Panc1 (cell line): ENCODE measurements around the gene CITED2. TPM values are rescaled to one million over a fixed set of nuclear protein-coding genes. Genes with fewer than 3 reads are reported as not detected.

Experiments used
- ATAC-seq: fragments of 200-7000 bp; cut with Tn5 transposase; 2 replicates; pipeline ENCODE4 v1.9.1; 2020; ENCODE audit warnings: mild to moderate bottlenecking, moderate library complexity
- BruUV-seq: library from RNA; stranded (reverse); fragments of 400-500 nt; replicated peaks from 2 replicates; lab custom pipeline; 2021; lab: Mats Ljungman, UMichigan
- CTCF ChIA-PET: fragments of 300-600 bp; sonication (Branson Sonifier 250); formaldehyde crosslinking; loops from one replicate; lab custom pipeline; 2022; ENCODE audit warnings: antibody characterized with exemption; lab: Charles Lee
- POLR2A ChIA-PET: fragments of 300-600 bp; sonication (Branson Sonifier 250); formaldehyde crosslinking; loops from one replicate; lab custom pipeline; 2022; ENCODE audit warnings: antibody characterized with exemption; lab: Charles Lee
- DNase-seq: peaks from one replicate; pipeline ENCODE4 v3.0.0-alpha.2; 2010; ENCODE audit warnings: low read depth, low spot score
- H3K27ac ChIP-seq: 2 replicates; pipeline ENCODE4 v1.5.1; 2011; ENCODE audit warnings: mild to moderate bottlenecking, low read length, inconsistent platforms
- H3K27me3 ChIP-seq: fragments of 200-500 bp; sonication (Bioruptor generic); 2 replicates; pipeline ENCODE4 v1.6.0; 2014; ENCODE audit warnings: low read length, inconsistent platforms; ENCODE audit not compliant: control insufficient read depth, insufficient read depth
- H3K36me3 ChIP-seq: fragments of 200-500 bp; sonication (Bioruptor generic); 2 replicates; pipeline ENCODE4 v1.5.1; 2014; ENCODE audit warnings: inconsistent platforms, mild to moderate bottlenecking, low read length, moderate library complexity; ENCODE audit not compliant: control insufficient read depth, insufficient read depth
- H3K4me1 ChIP-seq: 2 replicates; pipeline ENCODE4 v1.5.1; 2011; ENCODE audit warnings: inconsistent platforms, mild to moderate bottlenecking, low read length, moderate library complexity; ENCODE audit not compliant: control insufficient read depth, insufficient read depth
- H3K4me3 ChIP-seq, 2 experiments: 2 replicates each; pipeline ENCODE4 v1.5.1; 2011 to 2012; ENCODE audit warnings: low read depth in 2 of 2, low read length in 2 of 2, mild to moderate bottlenecking in 2 of 2, inconsistent platforms in 1 of 2, moderate library complexity in 1 of 2
- H3K9me3 ChIP-seq: fragments of 200-500 bp; sonication (Bioruptor generic); 2 replicates; pipeline ENCODE4 v1.5.1; 2014; ENCODE audit warnings: low read depth, mild to moderate bottlenecking, inconsistent platforms, low read length, moderate library complexity; ENCODE audit not compliant: control insufficient read depth, insufficient read depth
- POLR2AphosphoS5 ChIP-seq: IDR thresholded peaks from 2 replicates; pipeline ENCODE4 v1.6.1; 2012; ENCODE audit warnings: mild to moderate bottlenecking, low read depth, low read length, moderate library complexity
- SIN3A ChIP-seq: IDR thresholded peaks from 2 replicates; pipeline ENCODE4 v1.6.1; 2012; ENCODE audit warnings: low read depth, mild to moderate bottlenecking, low read length, moderate library complexity, borderline replicate concordance; ENCODE audit not compliant: insufficient read depth
- in situ Hi-C: cut with HindIII; loops from 2 replicates; pipeline ENCODE4 v1.10.0; 2016; ENCODE audit warnings: low sequenced_read_pairs, low pct_unique_long_range_greater_than_20kb
- intact Hi-C: fragments of 100-400 bp; cut with micrococcal nuclease; formaldehyde crosslinking; loops from one replicate; pipeline ENCODE4 v1.10.0; 2022; ENCODE audit not compliant: unreplicated experiment
- total RNA-seq: library from RNA; stranded (reverse); gene quantifications from one replicate; pipeline ENCODE4 v1.2.1, GENCODE V29; 2021; ENCODE audit not compliant: unreplicated experiment
- TF ChIP-seq, protein P1 (sequence below), 2 experiments: IDR thresholded peaks; 2 replicates each; pipeline ENCODE4 v1.6.1; 2011 to 2012; ENCODE audit warnings: low read depth in 2 of 2, control low read depth in 1 of 2, low read length in 1 of 2, mild to moderate bottlenecking in 1 of 2, moderate library complexity in 1 of 2; ENCODE audit not compliant: insufficient read depth in 1 of 2

Gene CITED2
- total RNA-seq, 1 experiment from 2014 or later = 210 TPM

DNA sequence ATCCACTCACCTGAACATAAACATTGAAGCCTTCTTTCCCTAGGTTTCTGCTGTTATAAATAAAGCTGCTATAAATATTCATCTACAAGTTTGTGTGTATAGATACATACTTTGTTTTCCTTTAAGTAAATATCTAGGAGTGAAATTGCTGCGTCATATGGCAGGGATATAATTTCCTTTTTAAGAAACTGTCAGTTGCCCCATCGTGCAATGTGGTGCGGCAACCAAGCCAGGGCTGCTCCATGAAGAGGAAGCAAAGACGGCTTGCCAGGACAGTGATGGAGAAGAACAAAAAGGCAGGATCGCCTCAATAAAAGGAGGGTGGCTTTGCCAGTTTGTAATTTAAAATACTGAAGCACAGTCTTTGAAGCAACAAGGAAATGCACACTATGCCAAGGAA lies 36.6 kb downstream of the CITED2 start:
- in situ Hi-C loops (no loop called here), intact Hi-C loops (no loop called here)
- Histone ChIP-seq H3K27me3 (no peaks in the 10 kb centered on the region), H3K27ac (no peak overlapping the region), H3K36me3 (no peaks in the 10 kb centered on the region), H3K9me3 (no peaks in the 10 kb centered on the region), H3K4me1 (no peaks in the 10 kb centered on the region), H3K4me3 (no peak overlapping the region)
- ChIA-PET CTCF (no interaction called here), POLR2A (interaction anchor here (0.7 kb wide), 1 partner anchor 172 kb away, joined by 7 read pairs; no protein-coding TSS in a partner anchor)
- ATAC-seq (no peak), DNase-seq (no peak)
- BruUV-seq = no TSS peak
- no peak for TF ChIP-seq SIN3A
- TF ChIP-seq, protein P1, sequence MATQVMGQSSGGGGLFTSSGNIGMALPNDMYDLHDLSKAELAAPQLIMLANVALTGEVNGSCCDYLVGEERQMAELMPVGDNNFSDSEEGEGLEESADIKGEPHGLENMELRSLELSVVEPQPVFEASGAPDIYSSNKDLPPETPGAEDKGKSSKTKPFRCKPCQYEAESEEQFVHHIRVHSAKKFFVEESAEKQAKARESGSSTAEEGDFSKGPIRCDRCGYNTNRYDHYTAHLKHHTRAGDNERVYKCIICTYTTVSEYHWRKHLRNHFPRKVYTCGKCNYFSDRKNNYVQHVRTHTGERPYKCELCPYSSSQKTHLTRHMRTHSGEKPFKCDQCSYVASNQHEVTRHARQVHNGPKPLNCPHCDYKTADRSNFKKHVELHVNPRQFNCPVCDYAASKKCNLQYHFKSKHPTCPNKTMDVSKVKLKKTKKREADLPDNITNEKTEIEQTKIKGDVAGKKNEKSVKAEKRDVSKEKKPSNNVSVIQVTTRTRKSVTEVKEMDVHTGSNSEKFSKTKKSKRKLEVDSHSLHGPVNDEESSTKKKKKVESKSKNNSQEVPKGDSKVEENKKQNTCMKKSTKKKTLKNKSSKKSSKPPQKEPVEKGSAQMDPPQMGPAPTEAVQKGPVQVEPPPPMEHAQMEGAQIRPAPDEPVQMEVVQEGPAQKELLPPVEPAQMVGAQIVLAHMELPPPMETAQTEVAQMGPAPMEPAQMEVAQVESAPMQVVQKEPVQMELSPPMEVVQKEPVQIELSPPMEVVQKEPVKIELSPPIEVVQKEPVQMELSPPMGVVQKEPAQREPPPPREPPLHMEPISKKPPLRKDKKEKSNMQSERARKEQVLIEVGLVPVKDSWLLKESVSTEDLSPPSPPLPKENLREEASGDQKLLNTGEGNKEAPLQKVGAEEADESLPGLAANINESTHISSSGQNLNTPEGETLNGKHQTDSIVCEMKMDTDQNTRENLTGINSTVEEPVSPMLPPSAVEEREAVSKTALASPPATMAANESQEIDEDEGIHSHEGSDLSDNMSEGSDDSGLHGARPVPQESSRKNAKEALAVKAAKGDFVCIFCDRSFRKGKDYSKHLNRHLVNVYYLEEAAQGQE (IDR thresholded peaks at IDR 0.05; ENCODE audit: insufficient read depth in 1 of 2, low read depth in 2 of 2, low read length in 1 of 2) = no peak

DNA sequence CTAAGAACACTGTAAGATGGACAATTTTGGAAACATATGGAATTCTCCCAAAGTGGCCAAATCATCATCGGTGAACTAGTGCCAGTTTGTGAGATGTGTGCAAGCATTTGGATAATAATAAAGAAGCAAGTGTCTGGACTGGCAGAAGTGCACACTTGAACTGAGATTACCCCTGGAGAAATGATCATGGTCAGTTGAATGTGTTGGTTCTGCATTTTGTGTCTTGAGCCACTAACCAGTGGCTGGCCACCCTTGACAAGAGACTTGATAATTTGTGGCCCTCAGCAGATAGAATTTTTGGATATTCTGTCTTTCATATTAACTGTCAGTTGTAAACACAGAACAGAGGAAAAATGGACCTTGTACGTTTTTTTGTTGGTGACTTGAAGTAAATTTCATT lies 37.4 kb downstream of the CITED2 start:
- Histone ChIP-seq H3K27me3 (no peaks in the 10 kb centered on the region), H3K4me1 (no peaks in the 10 kb centered on the region), H3K27ac (no peak overlapping the region), H3K4me3 (no peak overlapping the region), H3K36me3 (no peaks in the 10 kb centered on the region), H3K9me3 (no peaks in the 10 kb centered on the region)
- POLR2A ChIA-PET = interaction anchor here (0.7 kb wide), 1 partner anchor 171 kb away, joined by 7 read pairs; no protein-coding TSS in a partner anchor
- BruUV-seq = no TSS peak
- ATAC-seq = no peak
- TF ChIP-seq, protein P1 (IDR thresholded peaks at IDR 0.05; ENCODE audit: insufficient read depth in 1 of 2, low read depth in 2 of 2, low read length in 1 of 2) = no peak
- intact Hi-C loops = no loop called here
- CTCF ChIA-PET = no interaction called here
- in situ Hi-C loops = no loop called here
- DNase-seq = no peak

DNA sequence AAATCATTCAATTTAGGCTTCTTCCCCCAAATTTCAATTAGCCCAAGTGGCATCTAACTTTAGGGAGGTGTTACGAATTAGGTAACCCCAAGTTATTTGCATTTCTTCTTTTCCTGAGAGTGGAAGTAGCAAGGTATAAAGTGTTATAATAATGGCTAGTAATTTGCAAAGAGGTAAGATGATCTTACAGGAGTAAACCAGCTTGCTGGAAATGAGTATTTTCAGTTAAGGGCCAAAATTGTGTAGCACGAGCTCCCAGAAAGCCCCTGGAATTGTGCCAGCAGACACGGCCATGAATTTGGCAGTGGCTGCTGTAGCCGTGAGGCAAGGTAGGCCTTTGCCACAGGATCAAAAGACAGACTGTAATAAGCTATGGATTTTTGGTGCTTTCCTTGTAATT lies 38.0 kb downstream of the CITED2 start:
- no peak for TF ChIP-seq POLR2AphosphoS5
- no peak overlapping the region for H3K27ac ChIP-seq
- H3K36me3 ChIP-seq = no peaks in the 10 kb centered on the region
- H3K4me1 ChIP-seq = no peaks in the 10 kb centered on the region
- H3K27me3 ChIP-seq = no peaks in the 10 kb centered on the region
- ATAC-seq (no peak), DNase-seq (no peak)
- ChIA-PET POLR2A (interaction anchor here (0.5 kb wide), 1 partner anchor 93 kb away, joined by 4 read pairs; no protein-coding TSS in a partner anchor), CTCF (no interaction called here)
- no peak overlapping the region for H3K4me3 ChIP-seq
- H3K9me3 ChIP-seq = no peaks in the 10 kb centered on the region
- no TSS peak for BruUV-seq
- in situ Hi-C loops = no loop called here
- intact Hi-C loops = no loop called here
